A673 (cell line): ENCODE data around the gene GARNL3. TPM values are rescaled to one million over a fixed set of nuclear protein-coding genes. Genes with fewer than 3 reads are reported as not detected.

ENCODE experiments used
- BruUV-seq: library from RNA; stranded (reverse); fragments of 400-500 nt; replicated peaks from 2 replicates; lab custom pipeline; 2021; lab: Mats Ljungman, UMichigan
- CTCF ChIA-PET: fragments of 300-600 bp; sonication (Branson Sonifier 250); formaldehyde crosslinking; loops from one replicate; lab custom pipeline; 2022; ENCODE audit warnings: antibody characterized with exemption; lab: Charles Lee
- POLR2A ChIA-PET: fragments of 300-600 bp; sonication (Branson Sonifier 250); formaldehyde crosslinking; loops from one replicate; lab custom pipeline; 2022; ENCODE audit warnings: antibody characterized with exemption; ENCODE audit not compliant: low non-redundant PET; lab: Charles Lee
- DNase-seq: peaks from one replicate; pipeline ENCODE4 v3.0.0-alpha.2; 2015; ENCODE audit warnings: low spot score
- H3K27ac ChIP-seq: fragments of 200-600 bp; sonication (generic); 2 replicates; pipeline ENCODE4 v1.5.1; 2016; ENCODE audit warnings: mixed run types, low read depth, mild to moderate bottlenecking, mixed read lengths, antibody characterized with exemption, low read length; ENCODE audit not compliant: poor library complexity, severe bottlenecking
- H3K27me3 ChIP-seq: fragments of 200-600 bp; sonication (generic); replicated peaks from 2 replicates; pipeline ENCODE4 v1.6.1; 2017; ENCODE audit warnings: mixed run types, low read depth, mild to moderate bottlenecking, mixed read lengths, antibody characterized with exemption, low read length; ENCODE audit not compliant: insufficient read depth, poor library complexity
- H3K36me3 ChIP-seq: fragments of 200-600 bp; sonication (generic); 2 replicates; pipeline ENCODE4 v1.6.1; 2016; ENCODE audit warnings: mixed run types, mild to moderate bottlenecking, mixed read lengths, antibody characterized with exemption, low read length; ENCODE audit not compliant: insufficient read depth, poor library complexity, severe bottlenecking
- H3K4me1 ChIP-seq: fragments of 200-600 bp; sonication (generic); 2 replicates; pipeline ENCODE4 v1.6.1; 2017; ENCODE audit warnings: mixed run types, mild to moderate bottlenecking, mixed read lengths, antibody characterized with exemption, low read length; ENCODE audit not compliant: insufficient read depth, poor library complexity, severe bottlenecking
- H3K4me3 ChIP-seq: fragments of 200-600 bp; sonication (generic); 2 replicates; pipeline ENCODE4 v1.5.1; 2016; ENCODE audit warnings: low read depth, mixed run types, mild to moderate bottlenecking, mixed read lengths, low read length; ENCODE audit not compliant: poor library complexity, severe bottlenecking
- H3K9me3 ChIP-seq: fragments of 200-600 bp; sonication (generic); 2 replicates; pipeline ENCODE4 v1.6.1; 2016; ENCODE audit warnings: mixed run types, low read depth, mild to moderate bottlenecking, mixed read lengths, antibody characterized with exemption, low read length; ENCODE audit not compliant: poor library complexity, severe bottlenecking
- CTCF ChIP-seq: fragments of 300-800, 200-600 bp; sonication (generic); conservative IDR thresholded peaks from 2 replicates; pipeline ENCODE4 v1.5.1; 2017; ENCODE audit warnings: low read depth, mild to moderate bottlenecking, antibody characterized with exemption, low read length, moderate library complexity, mixed read lengths
- EZH2 ChIP-seq: fragments of 200-600 bp; sonication (generic); IDR thresholded peaks from 2 replicates; pipeline ENCODE4 v1.6.1; 2017; ENCODE audit warnings: borderline replicate concordance, low read depth, mild to moderate bottlenecking, mixed read lengths, antibody characterized with exemption, low read length; ENCODE audit not compliant: poor library complexity, severe bottlenecking
- intact Hi-C: fragments of 100-400 bp; cut with micrococcal nuclease; formaldehyde crosslinking; loops from one replicate; pipeline ENCODE4 v1.10.0; 2022; ENCODE audit not compliant: unreplicated experiment
- total RNA-seq: library from RNA; stranded (reverse); gene quantifications from 2 replicates; pipeline ENCODE4 v1.2.3, GENCODE V29; 2021

Gene GARNL3
- total RNA-seq, 1 experiment from 2014 or later, result 7.8 TPM

DNA sequence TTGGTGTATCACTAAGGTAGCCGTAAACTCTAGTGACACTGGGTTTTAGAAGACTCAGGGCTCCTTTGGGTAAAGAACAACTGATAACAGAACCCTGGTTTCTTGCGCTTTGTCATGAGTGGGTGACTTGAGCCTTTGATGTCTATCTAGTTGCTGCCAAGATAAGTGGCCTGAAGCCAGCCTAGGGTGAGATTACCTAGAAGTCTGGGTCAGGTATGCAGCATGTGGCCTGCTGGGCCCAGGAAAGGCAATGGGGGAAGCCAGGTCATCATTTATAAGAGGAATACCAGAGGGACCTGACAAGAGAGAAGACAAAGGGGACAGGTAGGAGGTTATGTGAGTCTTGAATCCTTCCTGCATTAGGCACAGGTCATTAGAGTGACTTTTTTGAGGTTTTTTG, 23.2 kb upstream of the GARNL3 start:
- Histone ChIP-seq H3K27ac (no peak overlapping the region), H3K4me3 (no peak overlapping the region), H3K9me3 (no peaks in the 10 kb centered on the region), H3K27me3 (no peaks in the 10 kb centered on the region), H3K4me1 (peaks cover 5% of the 10 kb centered on the region), H3K36me3 (no peaks in the 10 kb centered on the region)
- POLR2A ChIA-PET, result interaction anchor here (0.6 kb wide), 1 partner anchor 15 kb away, joined by 3 read pairs; no protein-coding TSS in a partner anchor
- no TSS peak for BruUV-seq
- TF ChIP-seq CTCF (no peak), EZH2 (no peak)
- intact Hi-C loops, result no loop called here
- DNase-seq, result no peak
- CTCF ChIA-PET, result no interaction called here

DNA sequence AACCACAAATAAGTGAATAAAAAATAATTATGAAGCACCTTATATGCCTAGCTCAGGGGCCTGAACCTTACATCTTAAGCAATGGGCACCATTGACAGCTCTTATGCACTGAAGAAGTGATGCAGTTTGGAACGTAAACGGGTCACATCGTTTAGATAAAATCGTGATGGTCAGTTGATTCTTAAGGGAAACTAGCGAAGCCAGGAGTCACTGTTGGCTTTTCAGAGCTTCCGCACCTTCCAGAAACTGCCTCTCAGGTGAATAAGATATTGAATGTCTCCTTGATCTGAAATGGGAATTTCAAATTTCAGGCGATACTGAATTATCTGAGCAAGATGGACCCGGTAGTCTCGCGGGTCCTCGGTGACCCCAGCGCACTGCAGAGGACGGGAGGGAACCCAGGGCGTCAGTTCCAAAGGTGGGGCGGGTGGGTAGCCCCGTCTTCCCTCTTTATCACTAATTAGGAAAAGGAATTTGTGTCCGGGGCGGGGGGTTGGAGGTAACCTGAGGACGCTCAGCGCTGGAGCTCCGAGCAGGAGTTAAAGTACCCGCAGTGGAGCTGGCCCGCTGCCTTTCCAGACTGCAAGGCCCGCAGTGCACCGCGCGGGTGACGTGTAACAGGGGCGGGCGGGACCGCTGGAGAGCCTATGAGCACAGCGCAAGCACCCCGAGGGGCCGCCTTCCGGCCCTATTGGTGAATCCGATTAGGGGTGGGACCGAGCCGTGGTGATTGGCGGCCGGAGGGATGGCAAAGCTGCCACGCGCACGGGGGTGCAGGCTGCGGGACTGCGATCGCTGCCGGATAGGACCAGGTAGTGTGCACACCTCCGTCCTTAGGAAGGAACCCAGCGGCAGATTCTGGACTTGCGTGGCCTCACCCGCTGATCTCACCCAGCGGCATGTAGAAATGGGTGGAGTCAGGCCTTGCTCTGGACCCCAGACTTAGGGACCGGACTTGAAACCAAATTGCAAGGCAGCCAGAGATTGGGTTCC, 19.7 kb upstream of the GARNL3 start:
- Histone ChIP-seq H3K27ac (no peak overlapping the region), H3K9me3 (no peaks in the 10 kb centered on the region), H3K36me3 (no peaks in the 10 kb centered on the region), H3K27me3 (no peaks in the 10 kb centered on the region), H3K4me1 (peaks cover 5% of the 10 kb centered on the region), H3K4me3 (peak overlapping the region; percentile 55)
- intact Hi-C loops, result no loop called here
- BruUV-seq, result no TSS peak
- TF ChIP-seq CTCF (no peak), EZH2 (no peak)
- ChIA-PET CTCF (no interaction called here), POLR2A (interaction anchor here (0.5 to 1.6 kb wide), 3 partner anchors 20 to 567 kb away, joined by 3 to 6 read pairs (median 3); no protein-coding TSS in a partner anchor)
- peak; percentile 98 for DNase-seq

- peaks cover 5% of the 10 kb centered on the region for H3K4me1 ChIP-seq
- intact Hi-C loops, result no loop called here
- no peaks in the 10 kb centered on the region for H3K9me3 ChIP-seq
- peak overlapping the region; percentile 55 for H3K4me3 ChIP-seq
- H3K36me3 ChIP-seq, result no peaks in the 10 kb centered on the region
- DNase-seq, result no peak
- no peak for TF ChIP-seq EZH2
- no peak for TF ChIP-seq CTCF
- CTCF ChIA-PET, result no interaction called here
- POLR2A ChIA-PET, result interaction anchor here (0.6 kb wide), 1 partner anchor 567 kb away, joined by 3 read pairs; no protein-coding TSS in a partner anchor
- H3K27me3 ChIP-seq, result no peaks in the 10 kb centered on the region
- no TSS peak for BruUV-seq
- no peak overlapping the region for H3K27ac ChIP-seq
These were observed 18.9 kb upstream of the GARNL3 start for GRCh38 chr9:127245637-127246164.
